Activated B cell treated with CpG ODN at 0.5 μM for 24 hours (primary cell): ENCODE results near the gene EIF4E2. TPM values are rescaled to one million over a fixed set of nuclear protein-coding genes. Genes with fewer than 3 reads are reported as not detected.

Experiments used
- ATAC-seq: fragments of 200-7000 bp; cut with Tn5 transposase; one replicate; pipeline ENCODE4 v1.10.0; 2021; ENCODE audit warnings: low read depth, mild to moderate bottlenecking, moderate library complexity
- CTCF ChIA-PET: fragments of 350-600 bp; sonication (Branson Sonifier 250); formaldehyde crosslinking; loops from one replicate; lab custom pipeline; 2021; ENCODE audit warnings: antibody characterized with exemption; lab: Charles Lee
- POLR2A ChIA-PET: fragments of 350-600 bp; sonication (Branson Sonifier 250); formaldehyde crosslinking; loops from one replicate; lab custom pipeline; 2021; ENCODE audit warnings: antibody characterized with exemption; lab: Charles Lee
- DNase-seq: peaks from one replicate; pipeline ENCODE4 v3.0.0; 2022
- H3K27ac Mint-ChIP-seq: one replicate; pipeline ENCODE4 v1.8.0; 2020; ENCODE audit warnings: mixed read lengths
- H3K27me3 Mint-ChIP-seq: one replicate; pipeline ENCODE4 v1.8.0; 2021; ENCODE audit warnings: mixed read lengths
- H3K36me3 Mint-ChIP-seq: one replicate; pipeline ENCODE4 v1.8.0; 2021; ENCODE audit warnings: low read depth, mixed read lengths
- H3K4me1 Mint-ChIP-seq: one replicate; pipeline ENCODE4 v1.8.0; 2021; ENCODE audit warnings: mixed read lengths
- H3K4me3 Mint-ChIP-seq: one replicate; pipeline ENCODE4 v1.8.0; 2020; ENCODE audit warnings: mild to moderate bottlenecking, mixed read lengths
- H3K9me3 Mint-ChIP-seq: one replicate; pipeline ENCODE4 v1.8.0; 2020; ENCODE audit warnings: mixed read lengths
- intact Hi-C: fragments of 100-400 bp; cut with micrococcal nuclease; formaldehyde crosslinking; loops from one replicate; pipeline ENCODE4 v1.15.1; 2024
- total RNA-seq: library from RNA; stranded (reverse); gene quantifications from 2 replicates; pipeline ENCODE4 v1.2.3, GENCODE V29; 2022
- TF ChIP-seq, protein P1 (sequence below): fragments of 200-600 bp; IDR thresholded peaks from one replicate; pipeline ENCODE4 v1.8.0; 2022; ENCODE audit warnings: antibody characterized with exemption, mild to moderate bottlenecking

EIF4E2 gene
- total RNA-seq, 1 donor from 2014 or later, result 63.2 TPM

DNA sequence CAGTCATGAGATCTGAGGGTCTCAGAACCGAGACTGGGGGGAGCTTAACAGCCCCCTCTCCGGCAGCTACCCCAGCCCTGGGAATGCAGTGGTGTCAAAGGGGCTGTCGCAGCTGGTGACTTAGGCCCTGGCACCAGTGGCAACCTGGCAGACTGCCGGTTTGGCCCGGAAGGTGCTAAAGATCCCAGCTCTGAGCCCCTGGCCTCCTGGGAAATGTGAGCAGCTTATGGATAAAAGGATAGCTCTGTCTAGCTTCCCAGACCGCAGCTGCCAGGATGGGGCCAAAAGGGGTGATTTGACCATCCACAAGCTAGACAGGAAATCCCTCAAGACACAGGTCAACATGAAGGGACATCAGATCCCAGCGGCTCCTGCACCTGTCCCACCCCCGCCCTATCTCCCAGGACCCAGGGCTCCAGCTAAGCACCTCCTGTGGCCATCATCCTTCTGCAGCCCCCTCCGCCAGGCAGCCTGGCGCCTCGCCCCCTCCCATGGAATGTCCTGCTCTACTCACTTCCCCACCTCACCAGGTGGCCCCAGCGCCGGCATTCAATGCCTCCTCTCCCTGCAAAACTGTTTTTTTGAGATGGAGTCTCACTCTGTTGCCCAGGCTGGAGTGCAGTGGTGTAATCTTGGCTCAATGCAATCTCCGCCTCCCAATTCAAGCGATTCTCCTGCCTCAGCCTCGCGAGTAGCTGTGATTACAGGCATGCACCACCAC, 49.7 kb downstream of the EIF4E2 start:
- CTCF ChIA-PET, result no interaction called here
- H3K36me3 Mint-ChIP-seq, result no peaks in the 10 kb centered on the region
- intact Hi-C loops, result loop anchor here (10.0 kb wide), 1 partner anchor 455 kb away; no protein-coding TSS in a partner anchor
- no peak for DNase-seq
- peaks cover 3% of the 10 kb centered on the region for H3K9me3 Mint-ChIP-seq
- peaks cover 2% of the 10 kb centered on the region for H3K27me3 Mint-ChIP-seq
- POLR2A ChIA-PET, result interaction anchor here (0.6 kb wide), 1 partner anchor 131 kb away, joined by 3 read pairs; no protein-coding TSS in a partner anchor
- no peak for ATAC-seq
- H3K27ac Mint-ChIP-seq, result no peak overlapping the region
- no peaks in the 10 kb centered on the region for H3K4me1 Mint-ChIP-seq
- H3K4me3 Mint-ChIP-seq, result no peak overlapping the region
- TF ChIP-seq, protein P1, sequence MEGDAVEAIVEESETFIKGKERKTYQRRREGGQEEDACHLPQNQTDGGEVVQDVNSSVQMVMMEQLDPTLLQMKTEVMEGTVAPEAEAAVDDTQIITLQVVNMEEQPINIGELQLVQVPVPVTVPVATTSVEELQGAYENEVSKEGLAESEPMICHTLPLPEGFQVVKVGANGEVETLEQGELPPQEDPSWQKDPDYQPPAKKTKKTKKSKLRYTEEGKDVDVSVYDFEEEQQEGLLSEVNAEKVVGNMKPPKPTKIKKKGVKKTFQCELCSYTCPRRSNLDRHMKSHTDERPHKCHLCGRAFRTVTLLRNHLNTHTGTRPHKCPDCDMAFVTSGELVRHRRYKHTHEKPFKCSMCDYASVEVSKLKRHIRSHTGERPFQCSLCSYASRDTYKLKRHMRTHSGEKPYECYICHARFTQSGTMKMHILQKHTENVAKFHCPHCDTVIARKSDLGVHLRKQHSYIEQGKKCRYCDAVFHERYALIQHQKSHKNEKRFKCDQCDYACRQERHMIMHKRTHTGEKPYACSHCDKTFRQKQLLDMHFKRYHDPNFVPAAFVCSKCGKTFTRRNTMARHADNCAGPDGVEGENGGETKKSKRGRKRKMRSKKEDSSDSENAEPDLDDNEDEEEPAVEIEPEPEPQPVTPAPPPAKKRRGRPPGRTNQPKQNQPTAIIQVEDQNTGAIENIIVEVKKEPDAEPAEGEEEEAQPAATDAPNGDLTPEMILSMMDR, result no peak

GRCh38 chr2:232603283-232603682, 52.8 kb downstream of the EIF4E2 start:
- Mint-ChIP-seq H3K36me3 (no peaks in the 10 kb centered on the region), H3K27me3 (peaks cover 4% of the 10 kb centered on the region), H3K27ac (no peak overlapping the region), H3K9me3 (no peaks in the 10 kb centered on the region), H3K4me1 (peaks cover 8% of the 10 kb centered on the region), H3K4me3 (no peak overlapping the region)
- ChIA-PET CTCF (no interaction called here), POLR2A (no interaction called here)
- ATAC-seq (no peak), DNase-seq (no peak)
- TF ChIP-seq, protein P1, result no peak
- intact Hi-C loops, result loop anchor here (10.0 kb wide), 1 partner anchor 452 kb away; no protein-coding TSS in a partner anchor

- Mint-ChIP-seq H3K4me3 (no peak overlapping the region), H3K27ac (no peak overlapping the region), H3K27me3 (peaks cover 4% of the 10 kb centered on the region), H3K9me3 (no peaks in the 10 kb centered on the region), H3K36me3 (no peaks in the 10 kb centered on the region), H3K4me1 (peaks cover 8% of the 10 kb centered on the region)
- ChIA-PET CTCF (no interaction called here), POLR2A (no interaction called here)
- DNase-seq, result no peak
- TF ChIP-seq, protein P1, result no peak
- ATAC-seq, result no peak
- intact Hi-C loops, result loop anchor here (10.0 kb wide), 1 partner anchor 450 kb away; no protein-coding TSS in a partner anchor
These were observed 54.0 kb downstream of the EIF4E2 start for GRCh38 chr2:232604535-232604934.

DNA sequence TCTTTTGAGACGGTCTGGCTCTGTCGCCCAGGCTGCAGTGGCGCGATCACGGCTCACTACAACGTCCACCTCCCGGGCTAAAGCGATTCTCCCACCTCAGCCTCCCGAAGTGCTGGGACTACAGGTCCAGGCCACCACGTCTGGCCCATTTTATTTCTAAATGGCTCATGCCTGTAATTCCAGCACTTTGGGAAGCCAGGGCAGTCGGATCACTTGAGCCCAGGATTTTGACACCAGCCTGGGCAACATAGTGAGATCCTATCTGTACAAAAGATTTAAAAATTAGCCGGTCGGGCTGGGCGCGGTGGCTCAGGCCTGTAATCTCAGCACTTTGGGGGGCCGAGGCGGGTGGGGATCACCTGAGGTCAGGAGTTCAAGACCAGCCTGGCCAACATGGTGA, 56.5 kb downstream of the EIF4E2 start:
- Mint-ChIP-seq H3K4me3 (no peak overlapping the region), H3K36me3 (no peaks in the 10 kb centered on the region), H3K9me3 (no peaks in the 10 kb centered on the region), H3K27ac (no peak overlapping the region), H3K27me3 (peaks cover 4% of the 10 kb centered on the region), H3K4me1 (peaks cover 8% of the 10 kb centered on the region)
- ATAC-seq (no peak), DNase-seq (no peak)
- ChIA-PET CTCF (interaction anchor here (0.7 kb wide), 1 partner anchor 934 kb away, joined by 3 read pairs; no protein-coding TSS in a partner anchor), POLR2A (no interaction called here)
- intact Hi-C loops, result loop anchor here (5.0 to 10.0 kb wide), 2 partner anchors 448 to 1105 kb away; partner anchors contain the start of gene UGT1A5
- TF ChIP-seq, protein P1, result no peak

- H3K9me3 Mint-ChIP-seq, result no peaks in the 10 kb centered on the region
These were observed 59.1 kb downstream of the EIF4E2 start for GRCh38 chr2:232609607-232610006.

More at GRCh38 chr2:232609607-232610006, 59.1 kb downstream of the EIF4E2 start:
- peaks cover 2% of the 10 kb centered on the region for H3K27me3 Mint-ChIP-seq
- POLR2A ChIA-PET, result no interaction called here
- no peak overlapping the region for H3K27ac Mint-ChIP-seq
- intact Hi-C loops, result loop anchor here (5.0 to 10.0 kb wide), 2 partner anchors 445 to 1103 kb away; partner anchors contain the start of gene UGT1A5
- DNase-seq, result no peak
- peaks cover 8% of the 10 kb centered on the region for H3K4me1 Mint-ChIP-seq
- no peak for ATAC-seq
- TF ChIP-seq, protein P1, result no peak
- H3K4me3 Mint-ChIP-seq, result no peak overlapping the region
- CTCF ChIA-PET, result no interaction called here
- no peaks in the 10 kb centered on the region for H3K36me3 Mint-ChIP-seq
